Thoracic aorta (tissue), 2 donors: Measurements from ENCODE around the gene MEF2B. TPM values are rescaled to one million over a fixed set of nuclear protein-coding genes. Genes with fewer than 3 reads are reported as not detected.

Experiments used
- ATAC-seq: fragments of 150-250 bp; one replicate; pipeline ENCODE4 v1.8.0; 2017; ENCODE audit warnings: low read depth; ENCODE audit not compliant: insufficient number of reproducible peaks, low FRiP score
- DNase-seq: peaks from one replicate; pipeline ENCODE4 v3.0.0-alpha.2; 2020; ENCODE audit warnings: low spot score
- H3K27ac ChIP-seq, 2 donors: fragments of 200-600 bp; sonication (generic); 1 replicate in 1 of 2; 2 replicates in 1 of 2; pipeline ENCODE4 v1.5.1; 2016; ENCODE audit warnings: mild to moderate bottlenecking in 2 of 2, moderate library complexity in 2 of 2
- H3K27me3 ChIP-seq: fragments of 200-600 bp; sonication (generic); replicated peaks from 2 replicates; pipeline ENCODE4 v1.6.0; 2016; ENCODE audit warnings: mild to moderate bottlenecking; ENCODE audit not compliant: insufficient read depth
- H3K36me3 ChIP-seq: fragments of 200-600 bp; sonication (generic); one replicate; pipeline ENCODE4 v1.5.1; 2016
- H3K4me1 ChIP-seq, 2 donors: fragments of 200-600 bp; sonication (generic); 1 replicate in 1 of 2; 2 replicates in 1 of 2; pipeline versions ENCODE4 v1.5.1 to v1.6.0; 2016; ENCODE audit warnings: low read depth in 2 of 2, mild to moderate bottlenecking in 1 of 2; ENCODE audit not compliant: control insufficient read depth in 1 of 2
- H3K4me3 ChIP-seq: fragments of 200-600 bp; sonication (generic); 2 replicates; pipeline ENCODE4 v1.5.1; 2016; ENCODE audit warnings: mild to moderate bottlenecking
- H3K9me3 ChIP-seq: fragments of 200-600 bp; sonication (generic); 2 replicates; pipeline ENCODE4 v1.5.1; 2016
- CTCF ChIP-seq: fragments of 200-600 bp; sonication (generic); IDR thresholded peaks from one replicate; pipeline ENCODE4 v1.5.1; 2019; ENCODE audit warnings: antibody characterized with exemption
- total RNA-seq, 2 donors: library from RNA; depleted of rRNA; stranded (reverse); fragments of >200 nt; gene quantifications; one replicate each; pipeline versions ENCODE4 v1.1.0 to v1.2.3, GENCODE V29; 2016

MEF2B gene
- total RNA-seq, 2 donors from 2014 or later = 1.5 to 2.0 TPM

DNA sequence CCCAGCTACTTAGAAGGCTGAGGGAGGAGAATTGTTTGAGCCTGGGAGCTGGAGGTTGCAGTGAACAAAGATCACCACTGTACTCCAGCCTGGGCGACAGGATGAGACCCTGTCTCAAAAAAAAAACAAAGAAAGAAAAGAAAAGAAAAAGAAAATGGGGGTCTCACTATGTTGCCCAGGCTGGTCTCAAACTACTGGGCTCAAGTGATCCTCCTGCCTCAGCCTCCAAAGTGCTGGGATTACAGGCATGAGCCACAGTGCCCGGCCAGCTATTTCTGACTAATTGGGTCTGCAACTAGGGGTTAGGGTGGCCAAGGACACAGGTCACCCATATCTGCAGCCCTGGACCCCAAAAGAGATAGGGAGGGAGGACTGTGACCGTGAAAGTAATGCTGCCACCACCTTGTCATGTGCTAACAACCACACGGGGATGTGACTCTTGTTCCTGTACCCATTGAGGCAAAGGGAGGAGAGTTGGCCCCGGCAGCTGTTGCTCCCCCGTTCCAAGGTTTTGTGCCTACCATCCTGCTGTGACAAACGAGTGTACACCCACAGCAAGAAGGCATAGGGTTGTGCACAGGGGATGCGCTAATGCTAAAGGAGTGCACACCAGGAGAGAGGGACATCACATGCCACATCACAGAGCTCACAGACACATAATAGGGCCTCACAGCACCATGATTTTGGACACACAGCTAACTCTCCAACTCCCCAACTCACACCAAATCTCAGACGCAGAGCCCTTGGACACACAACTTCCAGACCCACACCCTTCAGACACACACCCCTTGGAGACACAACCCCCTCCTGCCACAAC, 619 bp downstream of the MEF2B start:
- Histone ChIP-seq H3K4me1 (peaks cover 6 to 9% of the 10 kb centered on the region in 2 donors), H3K9me3 (no peaks in the 10 kb centered on the region), H3K4me3 (no peak overlapping the region), H3K36me3 (no peaks in the 10 kb centered on the region), H3K27ac (no peak overlapping the region), H3K27me3 (no peaks in the 10 kb centered on the region)
- TF ChIP-seq CTCF = no peak
- no peak for DNase-seq
- no peak for ATAC-seq

GRCh38 chr19:19167612-19168011, 2.5 kb downstream of the MEF2B start:
- TF ChIP-seq CTCF = no peak
- ATAC-seq (no peak), DNase-seq (no peak)
- Histone ChIP-seq H3K9me3 (no peaks in the 10 kb centered on the region), H3K27me3 (no peaks in the 10 kb centered on the region), H3K4me3 (no peak overlapping the region), H3K36me3 (no peaks in the 10 kb centered on the region), H3K4me1 (peaks cover 6 to 9% of the 10 kb centered on the region in 2 donors), H3K27ac (no peak overlapping the region)

- no peaks in the 10 kb centered on the region for H3K36me3 ChIP-seq
- H3K4me3 ChIP-seq = no peak overlapping the region
- no peak overlapping the region for H3K27ac ChIP-seq
- no peak for TF ChIP-seq CTCF
- ATAC-seq (no peak), DNase-seq (no peak)
- peaks cover 5% of the 10 kb centered on the region in 2 donors for H3K4me1 ChIP-seq
- no peaks in the 10 kb centered on the region for H3K27me3 ChIP-seq
- H3K9me3 ChIP-seq = no peaks in the 10 kb centered on the region
These were observed 4.7 kb downstream of the MEF2B start for GRCh38 chr19:19165396-19165795.

- no peaks in the 10 kb centered on the region for H3K9me3 ChIP-seq
- DNase-seq (no peak), ATAC-seq (no peak)
- H3K4me1 ChIP-seq = no peaks in the 10 kb centered on the region
- H3K27me3 ChIP-seq = no peaks in the 10 kb centered on the region
- no peak overlapping the region for H3K27ac ChIP-seq
- no peak for TF ChIP-seq CTCF
- H3K36me3 ChIP-seq = no peaks in the 10 kb centered on the region
- no peak overlapping the region for H3K4me3 ChIP-seq
These were observed 7.6 kb downstream of the MEF2B start for GRCh38 chr19:19162495-19162894.

DNA sequence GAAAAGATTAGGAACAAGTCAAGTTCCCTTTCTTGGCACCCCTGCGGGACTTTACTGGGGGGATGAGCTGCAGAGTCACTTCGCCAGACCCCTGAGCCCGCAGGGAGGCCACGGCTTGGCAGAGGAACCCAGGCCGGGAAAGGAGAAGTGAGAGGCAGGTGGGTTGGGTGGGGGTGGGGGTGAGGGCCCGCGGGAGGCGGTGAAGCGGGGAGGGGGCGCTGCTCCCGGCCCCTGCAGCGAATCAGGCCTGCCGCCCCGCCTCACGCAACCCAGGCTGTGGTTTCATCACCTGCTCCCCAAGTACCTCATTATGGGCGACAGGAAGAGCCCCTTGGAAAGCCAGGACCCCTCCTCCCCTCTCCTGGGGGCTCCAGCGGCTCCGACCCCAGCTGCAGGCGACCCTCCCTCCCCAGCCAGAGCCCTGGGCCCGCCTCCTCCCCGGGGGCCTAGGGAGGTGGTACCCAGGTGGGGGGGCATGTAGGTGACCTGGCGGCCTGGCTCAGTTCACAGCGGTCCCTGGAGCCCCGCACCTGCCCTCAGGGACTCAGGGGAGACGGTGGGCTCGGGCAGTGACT, 9.5 kb downstream of the MEF2B start:
- Histone ChIP-seq H3K4me1 (no peaks in the 10 kb centered on the region), H3K27ac (no peak overlapping the region), H3K4me3 (no peak overlapping the region), H3K9me3 (no peaks in the 10 kb centered on the region), H3K27me3 (no peaks in the 10 kb centered on the region), H3K36me3 (peaks cover 4% of the 10 kb centered on the region)
- DNase-seq = no peak
- TF ChIP-seq CTCF = no peak
- no peak for ATAC-seq
